ENCODE results near the gene SLC44A2. TPM values are rescaled to one million over a fixed set of nuclear protein-coding genes. Genes with fewer than 3 reads are reported as not detected.

Gene SLC44A2
- total RNA-seq, 1 donor: 49.9 TPM

DNA sequence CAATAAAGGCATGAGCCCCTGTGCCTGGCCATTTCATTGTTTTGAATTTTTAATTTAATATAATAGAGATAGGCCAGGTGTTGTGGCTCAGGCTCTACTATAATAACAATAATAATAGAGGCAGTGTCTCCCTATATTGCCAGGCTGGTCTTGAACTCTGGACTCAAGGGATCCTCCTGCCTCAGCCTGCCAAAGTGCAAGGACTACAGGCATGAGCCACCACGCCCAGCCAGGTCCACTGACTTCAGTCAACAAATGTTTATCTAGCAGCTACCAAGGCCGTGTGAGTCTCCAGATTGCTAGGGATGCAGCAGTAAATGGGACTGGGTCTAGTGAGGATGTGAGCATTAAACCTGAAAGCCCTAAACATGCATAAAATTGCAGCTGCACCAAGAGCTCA is 15.0 kb downstream of the SLC44A2 start:
- H4K20me1 ChIP-seq (ENCODE audit: insufficient read depth, low read length): peaks cover 2% of the 10 kb centered on the region
- TF ChIP-seq, protein P1, sequence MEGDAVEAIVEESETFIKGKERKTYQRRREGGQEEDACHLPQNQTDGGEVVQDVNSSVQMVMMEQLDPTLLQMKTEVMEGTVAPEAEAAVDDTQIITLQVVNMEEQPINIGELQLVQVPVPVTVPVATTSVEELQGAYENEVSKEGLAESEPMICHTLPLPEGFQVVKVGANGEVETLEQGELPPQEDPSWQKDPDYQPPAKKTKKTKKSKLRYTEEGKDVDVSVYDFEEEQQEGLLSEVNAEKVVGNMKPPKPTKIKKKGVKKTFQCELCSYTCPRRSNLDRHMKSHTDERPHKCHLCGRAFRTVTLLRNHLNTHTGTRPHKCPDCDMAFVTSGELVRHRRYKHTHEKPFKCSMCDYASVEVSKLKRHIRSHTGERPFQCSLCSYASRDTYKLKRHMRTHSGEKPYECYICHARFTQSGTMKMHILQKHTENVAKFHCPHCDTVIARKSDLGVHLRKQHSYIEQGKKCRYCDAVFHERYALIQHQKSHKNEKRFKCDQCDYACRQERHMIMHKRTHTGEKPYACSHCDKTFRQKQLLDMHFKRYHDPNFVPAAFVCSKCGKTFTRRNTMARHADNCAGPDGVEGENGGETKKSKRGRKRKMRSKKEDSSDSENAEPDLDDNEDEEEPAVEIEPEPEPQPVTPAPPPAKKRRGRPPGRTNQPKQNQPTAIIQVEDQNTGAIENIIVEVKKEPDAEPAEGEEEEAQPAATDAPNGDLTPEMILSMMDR (IDR thresholded peaks at IDR 0.05; ENCODE audit: extremely low read depth, low read depth, low read length): no peak

DNA sequence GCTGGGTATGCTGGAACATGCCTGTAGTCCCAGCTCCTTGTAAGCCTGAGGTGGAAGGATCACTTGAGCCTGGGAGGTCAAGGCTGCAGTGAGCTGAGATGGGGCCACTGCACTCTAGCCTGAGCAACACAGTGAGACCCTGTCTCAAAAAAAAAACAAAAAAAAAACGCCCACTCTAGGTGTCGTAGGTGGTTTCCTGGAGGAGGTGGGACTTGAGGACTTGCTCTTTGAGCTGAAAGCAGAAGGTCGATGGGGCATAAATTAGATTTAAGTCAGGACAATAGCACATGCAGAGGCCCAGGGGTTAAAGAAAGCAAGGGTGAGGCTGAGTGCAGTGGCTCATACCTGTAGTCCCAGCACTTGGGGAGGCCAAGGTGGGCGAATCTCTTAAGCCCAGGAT is 15.9 kb downstream of the SLC44A2 start:
- Histone ChIP-seq H3K4me1 (ENCODE audit: insufficient read depth, low read length) (no peaks in the 10 kb centered on the region), H3K27ac (ENCODE audit: low read depth, low read length) (no peak overlapping the region), H3K27me3 (ENCODE audit: insufficient read depth, low read length) (no peaks in the 10 kb centered on the region), H3K36me3 (ENCODE audit: insufficient read depth, low read length) (peaks cover 35% of the 10 kb centered on the region), H3K79me2 (ENCODE audit: insufficient read depth, low read length) (no peaks in the 10 kb centered on the region), H3K9me3 (ENCODE audit: low read depth, low read length) (no peaks in the 10 kb centered on the region), H2AFZ (ENCODE audit: low read length) (no peak overlapping the region), H3K4me2 (ENCODE audit: insufficient read depth, low read length) (no peak overlapping the region), H3K4me3 (ENCODE audit: insufficient read depth, low read length) (no peak overlapping the region), H4K20me1 (ENCODE audit: insufficient read depth, low read length) (no peaks in the 10 kb centered on the region)
- DNase-seq (ENCODE audit: insufficient read length, low spot score, missing footprints): no peak
- TF ChIP-seq, protein P1 (IDR thresholded peaks at IDR 0.05; ENCODE audit: extremely low read depth, low read depth, low read length): no peak

More for the DNA sequence above, 15.0 kb downstream of the SLC44A2 start:
- Histone ChIP-seq H3K36me3 (ENCODE audit: insufficient read depth, low read length) (peaks cover 42% of the 10 kb centered on the region), H3K9me3 (ENCODE audit: low read depth, low read length) (no peaks in the 10 kb centered on the region), H3K4me3 (ENCODE audit: insufficient read depth, low read length) (no peak overlapping the region), H3K27me3 (ENCODE audit: insufficient read depth, low read length) (no peaks in the 10 kb centered on the region), H3K27ac (ENCODE audit: low read depth, low read length) (no peak overlapping the region), H3K79me2 (ENCODE audit: insufficient read depth, low read length) (no peaks in the 10 kb centered on the region), H3K4me2 (ENCODE audit: insufficient read depth, low read length) (no peak overlapping the region), H3K4me1 (ENCODE audit: insufficient read depth, low read length) (no peaks in the 10 kb centered on the region), H2AFZ (ENCODE audit: low read length) (no peak overlapping the region)
- no peak for DNase-seq (ENCODE audit: insufficient read length, low spot score, missing footprints)

DNA sequence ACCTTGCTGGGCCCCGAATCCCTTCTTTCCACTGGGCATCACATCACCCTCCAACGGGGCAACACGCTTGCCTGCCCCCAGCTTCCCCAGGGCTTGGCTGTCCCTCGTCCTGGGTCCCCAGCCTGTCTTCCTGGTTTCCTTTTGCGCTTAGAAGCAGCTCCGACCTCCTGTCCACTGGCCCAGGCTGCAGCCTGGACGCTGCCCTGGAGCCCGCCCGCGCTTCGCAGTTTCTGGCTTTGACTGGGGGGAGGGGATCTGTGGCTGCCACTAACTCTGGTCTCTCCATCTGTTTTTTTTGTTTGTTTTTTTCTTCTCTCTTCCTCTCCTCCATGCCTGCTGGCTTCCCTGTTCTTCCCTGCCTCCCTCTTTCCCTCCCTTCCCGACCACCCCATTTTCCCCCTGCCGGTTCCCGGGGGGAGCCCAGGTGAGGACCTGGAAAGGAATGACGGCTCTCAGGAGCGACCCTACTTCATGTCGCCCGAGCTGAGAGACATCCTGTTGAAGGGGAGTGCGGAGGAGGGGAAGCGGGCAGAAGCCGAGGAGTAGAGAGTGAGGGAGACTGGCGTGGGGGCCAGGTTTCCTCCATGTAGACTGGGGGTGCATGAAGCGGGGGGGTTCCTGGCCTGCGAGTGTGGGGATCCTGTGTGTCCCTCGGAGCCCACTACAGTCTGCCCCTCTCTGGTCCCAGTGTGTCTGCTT is 17.3 kb downstream of the SLC44A2 start:
- no peaks in the 10 kb centered on the region for H3K9me3 ChIP-seq (ENCODE audit: low read depth, low read length)
- H2AFZ ChIP-seq (ENCODE audit: low read length): no peak overlapping the region
- no peaks in the 10 kb centered on the region for H4K20me1 ChIP-seq (ENCODE audit: insufficient read depth, low read length)
- no peaks in the 10 kb centered on the region for H3K79me2 ChIP-seq (ENCODE audit: insufficient read depth, low read length)
- DNase-seq (ENCODE audit: insufficient read length, low spot score, missing footprints): peak; percentile 64
- TF ChIP-seq, protein P1 (IDR thresholded peaks at IDR 0.05; ENCODE audit: extremely low read depth, low read depth, low read length): no peak
- no peak overlapping the region for H3K4me2 ChIP-seq (ENCODE audit: insufficient read depth, low read length)
- H3K4me3 ChIP-seq (ENCODE audit: insufficient read depth, low read length): no peak overlapping the region
- H3K4me1 ChIP-seq (ENCODE audit: insufficient read depth, low read length): no peaks in the 10 kb centered on the region
- no peaks in the 10 kb centered on the region for H3K27me3 ChIP-seq (ENCODE audit: insufficient read depth, low read length)
- peaks cover 26% of the 10 kb centered on the region for H3K36me3 ChIP-seq (ENCODE audit: insufficient read depth, low read length)
- no peak overlapping the region for H3K27ac ChIP-seq (ENCODE audit: low read depth, low read length)

DNA sequence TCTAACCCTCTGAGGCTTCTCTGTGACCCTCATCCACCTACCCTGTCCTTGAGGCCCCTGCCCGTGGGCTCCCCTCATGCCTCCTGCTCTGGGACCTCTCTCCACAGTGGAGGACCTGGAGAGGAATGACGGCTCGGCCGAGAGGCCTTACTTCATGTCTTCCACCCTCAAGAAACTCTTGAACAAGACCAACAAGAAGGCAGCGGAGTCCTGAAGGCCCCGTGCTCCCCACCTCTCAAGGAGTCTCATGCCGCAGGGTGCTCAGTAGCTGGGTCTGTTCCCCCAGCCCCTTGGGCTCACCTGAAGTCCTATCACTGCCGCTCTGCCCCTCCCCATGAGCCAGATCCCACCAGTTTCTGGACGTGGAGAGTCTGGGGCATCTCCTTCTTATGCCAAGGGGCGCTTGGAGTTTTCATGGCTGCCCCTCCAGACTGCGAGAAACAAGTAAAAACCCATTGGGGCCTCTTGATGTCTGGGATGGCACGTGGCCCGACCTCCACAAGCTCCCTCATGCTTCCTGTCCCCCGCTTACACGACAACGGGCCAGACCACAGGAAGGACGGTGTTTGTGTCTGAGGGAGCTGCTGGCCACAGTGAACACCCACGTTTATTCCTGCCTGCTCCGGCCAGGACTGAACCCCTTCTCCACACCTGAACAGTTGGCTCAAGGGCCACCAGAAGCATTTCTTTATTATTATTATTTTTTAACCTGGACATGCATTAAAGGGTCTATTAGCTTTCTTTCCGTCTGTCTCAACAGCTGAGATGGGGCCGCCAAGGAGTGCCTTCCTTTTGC is 18.0 kb downstream of the SLC44A2 start:
- H3K9me3 ChIP-seq (ENCODE audit: low read depth, low read length): no peaks in the 10 kb centered on the region
- H4K20me1 ChIP-seq (ENCODE audit: insufficient read depth, low read length): no peaks in the 10 kb centered on the region
- no peak overlapping the region for H3K27ac ChIP-seq (ENCODE audit: low read depth, low read length)
- no peaks in the 10 kb centered on the region for H3K27me3 ChIP-seq (ENCODE audit: insufficient read depth, low read length)
- no peak overlapping the region for H2AFZ ChIP-seq (ENCODE audit: low read length)
- H3K4me2 ChIP-seq (ENCODE audit: insufficient read depth, low read length): no peak overlapping the region
- TF ChIP-seq, protein P1 (IDR thresholded peaks at IDR 0.05; ENCODE audit: extremely low read depth, low read depth, low read length): no peak
- DNase-seq (ENCODE audit: insufficient read length, low spot score, missing footprints): peak; percentile 14
- no peaks in the 10 kb centered on the region for H3K4me1 ChIP-seq (ENCODE audit: insufficient read depth, low read length)
- H3K79me2 ChIP-seq (ENCODE audit: insufficient read depth, low read length): no peaks in the 10 kb centered on the region
- no peak overlapping the region for H3K4me3 ChIP-seq (ENCODE audit: insufficient read depth, low read length)
- H3K36me3 ChIP-seq (ENCODE audit: insufficient read depth, low read length): peaks cover 18% of the 10 kb centered on the region
